GM19023 (cell line): ENCODE results near the gene ANKRD44.
"Not testable (repeated sequence)": the region's sequence is repeated elsewhere in the genome, so short reads cannot be mapped to it uniquely, and the experiment has no call there.

Experiments
- ATAC-seq: cut with Tn5 transposase; IDR thresholded peaks from one replicate; pipeline ENCODE4 v1.9.1; 2021; ENCODE audit warnings: mild to moderate bottlenecking, moderate library complexity; ENCODE audit not compliant: unreplicated experiment

The ANKRD44 gene

DNA sequence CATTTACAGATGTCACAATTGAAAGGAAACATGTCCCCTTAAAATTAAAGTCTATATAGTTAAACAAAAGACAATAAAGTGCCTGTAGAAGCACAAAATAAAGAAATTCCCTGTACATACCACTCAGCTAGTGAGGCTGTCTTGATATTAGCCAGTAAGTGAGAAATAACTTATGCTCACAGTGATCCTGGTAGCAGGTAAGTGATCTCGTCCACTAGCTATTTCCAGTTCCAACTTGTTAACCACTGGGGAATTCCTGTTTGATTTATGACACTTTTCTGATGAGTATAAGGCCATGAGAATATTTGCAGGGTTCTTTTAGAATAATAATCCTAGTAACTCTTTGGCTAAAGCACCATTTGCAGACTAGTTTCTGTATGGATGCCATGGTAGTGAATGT lies 256.1 kb downstream of the ANKRD44 start:
- ATAC-seq = no peak

DNA sequence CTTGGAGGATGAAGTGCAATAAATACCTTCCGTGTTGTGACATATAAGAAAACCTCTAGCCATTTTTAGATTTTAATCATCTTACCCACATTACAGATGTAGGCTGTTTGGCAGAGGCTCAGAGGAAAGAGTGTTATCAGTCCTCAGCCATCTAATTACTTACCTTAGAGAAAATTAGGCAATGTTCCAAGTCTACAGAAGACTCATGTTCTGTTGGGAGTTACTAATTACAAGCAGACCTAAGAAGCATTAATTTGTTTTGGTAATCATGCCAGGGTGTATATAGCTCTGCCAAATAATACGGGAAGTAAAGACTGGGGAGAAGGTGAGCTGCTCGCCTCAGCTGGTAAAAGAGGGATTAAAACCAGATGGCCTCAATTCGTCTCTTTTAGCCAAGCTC lies 258.2 kb downstream of the ANKRD44 start:
- no peak for ATAC-seq

DNA sequence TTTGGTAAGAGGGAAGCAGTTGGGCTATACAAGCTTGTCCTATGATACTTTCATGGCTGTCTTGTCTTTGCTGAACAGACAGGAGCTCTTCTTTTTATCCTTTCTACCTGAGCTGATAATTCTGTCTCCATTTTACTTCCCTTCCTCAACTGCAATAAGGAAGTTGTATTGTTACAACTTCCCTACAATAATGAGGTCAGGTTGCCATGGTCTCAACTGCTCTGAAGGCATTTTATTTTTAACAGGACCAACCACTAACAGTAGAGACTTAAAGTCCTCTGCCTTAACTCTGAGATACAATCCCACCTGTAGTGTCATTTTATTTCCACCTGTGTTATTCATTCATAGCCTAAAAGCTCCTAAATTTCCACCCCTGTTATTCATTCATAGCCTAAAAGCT lies 265.5 kb downstream of the ANKRD44 start:
- ATAC-seq = no peak

DNA sequence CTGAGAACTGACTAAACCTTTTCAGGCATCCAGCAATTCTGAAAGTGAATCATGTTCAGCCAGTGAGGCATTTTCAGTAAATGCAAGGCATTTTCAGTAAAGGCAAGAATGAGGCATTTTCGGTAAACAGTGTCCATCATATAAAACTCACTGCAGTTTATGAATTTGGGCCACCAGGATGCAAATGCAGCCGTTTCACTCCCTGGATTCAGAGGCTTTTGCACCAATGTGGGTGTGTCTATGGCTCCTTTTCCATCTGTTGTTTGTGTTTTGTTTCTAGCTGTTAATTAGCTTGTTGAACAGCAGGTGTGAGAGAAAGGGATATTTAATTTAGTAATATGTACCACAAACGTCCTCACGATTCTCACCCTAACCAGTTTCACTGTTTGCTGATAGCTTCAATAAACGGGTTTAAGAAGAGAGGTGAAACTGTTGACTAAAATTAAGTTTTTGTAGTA lies 267.8 kb downstream of the ANKRD44 start:
- no peak for ATAC-seq

DNA sequence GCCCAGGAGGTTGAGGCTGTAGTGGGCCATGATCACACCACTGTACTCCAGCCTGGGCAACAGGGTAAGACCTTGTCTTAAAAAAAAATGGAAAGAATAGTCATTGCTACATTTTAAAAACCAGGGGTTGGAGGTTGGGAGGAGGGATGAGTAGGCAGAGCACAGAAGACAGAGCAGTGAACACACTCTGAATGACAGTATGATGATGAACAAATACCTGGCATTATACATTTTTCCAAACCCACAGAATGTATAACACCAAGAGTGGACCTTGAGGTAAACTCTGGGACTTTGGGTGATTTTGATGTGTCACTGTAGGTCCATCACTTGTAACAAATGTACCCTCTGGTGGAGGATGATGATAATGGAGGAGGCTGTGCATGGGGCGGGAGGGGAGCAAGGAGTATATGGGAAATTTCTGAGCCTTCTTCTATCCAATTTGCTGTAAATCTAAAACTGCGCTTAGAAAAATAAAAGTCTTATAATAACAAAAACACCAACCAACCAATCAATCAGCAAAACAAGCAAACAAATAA lies 272.6 kb downstream of the ANKRD44 start:
- ATAC-seq = no peak

DNA sequence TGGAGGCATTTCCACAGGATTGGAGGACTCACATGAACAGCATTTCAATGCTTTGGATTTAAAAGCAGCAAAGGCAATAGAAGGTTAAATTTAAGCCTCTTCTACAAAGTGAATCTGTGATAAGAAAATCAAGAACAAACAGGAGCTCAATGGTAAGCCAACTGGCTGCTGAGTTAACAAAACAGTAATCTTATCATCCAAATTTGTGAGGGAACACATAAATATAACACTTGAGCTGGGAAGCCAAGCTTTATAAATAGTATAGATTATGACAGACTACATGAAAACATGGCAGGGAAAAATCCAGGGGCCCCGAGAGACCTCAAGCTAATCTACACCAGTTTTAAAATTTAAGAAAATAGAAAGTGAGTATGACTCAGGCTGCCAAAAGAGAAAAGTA lies 275.6 kb downstream of the ANKRD44 start:
- ATAC-seq = no peak

DNA sequence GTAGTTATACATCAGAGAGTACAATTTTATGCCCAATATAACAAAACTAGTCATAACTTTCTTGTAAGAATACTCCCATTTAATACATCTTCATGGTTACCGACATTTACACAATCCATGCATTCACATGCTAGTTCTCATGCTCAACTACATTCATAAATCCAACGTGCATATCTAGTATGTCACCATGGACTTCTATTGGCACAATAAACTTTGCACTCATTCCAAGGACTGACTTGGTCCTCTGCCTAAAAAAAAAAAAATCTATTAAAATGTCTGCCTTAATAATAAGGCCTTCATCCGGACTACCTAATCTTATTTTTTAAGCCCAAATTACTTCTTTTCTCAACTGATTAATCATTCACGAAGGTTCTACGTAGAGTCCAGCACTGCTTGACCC lies 276.3 kb downstream of the ANKRD44 start:
- ATAC-seq = no peak

DNA sequence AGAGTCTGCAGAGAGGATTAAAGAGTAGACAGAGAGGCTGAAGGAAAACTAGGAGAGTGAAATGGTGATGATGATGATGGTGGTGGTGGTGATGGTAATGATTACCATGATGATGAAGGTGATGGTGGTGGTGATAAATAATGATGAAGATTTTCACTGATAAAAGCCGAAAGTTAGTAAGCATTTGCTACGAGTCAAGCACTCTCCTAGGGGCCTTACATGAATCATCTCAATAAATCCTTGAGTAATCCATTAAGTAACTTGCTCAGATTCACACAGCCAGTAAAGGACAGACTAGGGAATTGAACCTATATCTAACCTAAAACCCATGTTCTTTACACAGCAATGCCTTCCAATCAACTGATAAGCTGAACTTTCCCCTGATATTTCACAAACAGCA lies 277.4 kb downstream of the ANKRD44 start:
- no peak for ATAC-seq

DNA sequence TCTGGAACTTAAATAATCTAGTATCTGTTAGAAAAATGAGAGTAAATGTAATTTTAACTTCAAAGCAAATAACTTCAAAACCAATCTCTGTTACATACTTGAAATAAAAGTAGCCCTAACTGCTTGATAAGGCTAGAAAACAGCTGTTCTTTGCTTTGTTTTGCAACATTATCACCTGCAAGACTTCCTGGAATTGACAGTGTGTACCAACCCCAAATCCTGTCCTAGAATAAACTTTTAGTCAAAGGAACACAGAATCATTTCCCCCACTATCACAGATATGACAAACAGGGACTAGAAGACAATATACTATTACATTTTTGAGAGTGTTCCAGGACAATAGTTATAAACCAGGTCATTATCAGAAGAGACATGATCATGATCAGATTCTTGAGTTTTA lies 278.8 kb downstream of the ANKRD44 start:
- no peak for ATAC-seq

DNA sequence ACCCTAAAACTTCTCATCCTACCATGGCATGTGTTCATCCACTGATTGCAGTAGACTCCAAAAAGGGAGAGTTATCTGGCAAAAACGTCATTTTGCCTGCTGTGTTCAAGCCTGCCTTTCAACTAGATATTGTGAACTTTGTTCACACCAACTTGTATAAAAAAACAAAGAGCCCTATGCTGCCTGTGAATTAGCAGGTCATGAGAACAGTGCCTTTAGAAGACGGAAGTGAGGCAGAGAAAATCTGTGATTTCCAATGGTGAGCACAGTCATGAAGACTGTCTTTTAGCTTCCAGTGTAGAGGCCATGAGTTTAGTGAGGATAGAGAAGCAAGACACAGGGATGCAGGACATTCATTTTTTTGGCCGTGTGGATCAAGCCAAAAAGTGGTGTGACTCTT lies 280.5 kb downstream of the ANKRD44 start:
- no peak for ATAC-seq

DNA sequence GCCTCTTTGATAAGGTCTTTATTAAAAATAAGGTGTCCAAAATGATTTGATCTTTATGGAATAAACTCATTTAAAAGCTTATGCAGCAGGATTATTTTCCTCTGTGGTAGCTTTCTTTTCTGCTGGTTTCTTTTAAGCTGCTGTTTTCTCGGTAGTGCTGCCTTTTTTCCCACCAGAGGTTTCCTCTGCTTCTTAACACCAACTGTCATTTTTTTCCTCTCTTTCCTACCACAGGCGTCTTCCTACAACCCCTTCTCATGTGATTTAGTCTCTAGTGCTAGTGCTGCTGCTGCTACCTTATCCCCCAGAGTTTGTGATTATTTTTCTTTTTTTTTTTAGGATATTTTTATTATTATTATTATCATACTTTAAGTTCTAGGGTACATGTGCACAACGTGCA lies 281.9 kb downstream of the ANKRD44 start:
- ATAC-seq = no peak

DNA sequence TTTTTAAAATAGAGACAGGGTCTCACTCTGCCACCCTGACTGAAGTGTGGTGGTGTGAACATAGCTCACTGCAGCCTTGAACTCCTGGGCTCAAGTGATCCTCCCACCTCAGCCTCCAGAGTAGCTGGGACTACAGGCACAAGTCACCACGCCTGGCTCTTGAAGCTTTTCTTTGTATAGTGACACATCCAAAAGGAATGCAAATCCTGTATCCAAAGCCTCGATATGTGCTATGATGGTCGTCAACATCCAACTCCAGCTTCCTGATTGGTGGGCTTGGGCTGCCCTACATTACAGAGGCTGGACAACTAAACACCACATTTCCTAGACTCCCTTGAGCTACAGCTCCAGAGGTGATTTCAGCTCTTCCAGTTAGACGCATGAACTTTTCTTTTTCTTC lies 282.4 kb downstream of the ANKRD44 start:
- no peak for ATAC-seq

DNA sequence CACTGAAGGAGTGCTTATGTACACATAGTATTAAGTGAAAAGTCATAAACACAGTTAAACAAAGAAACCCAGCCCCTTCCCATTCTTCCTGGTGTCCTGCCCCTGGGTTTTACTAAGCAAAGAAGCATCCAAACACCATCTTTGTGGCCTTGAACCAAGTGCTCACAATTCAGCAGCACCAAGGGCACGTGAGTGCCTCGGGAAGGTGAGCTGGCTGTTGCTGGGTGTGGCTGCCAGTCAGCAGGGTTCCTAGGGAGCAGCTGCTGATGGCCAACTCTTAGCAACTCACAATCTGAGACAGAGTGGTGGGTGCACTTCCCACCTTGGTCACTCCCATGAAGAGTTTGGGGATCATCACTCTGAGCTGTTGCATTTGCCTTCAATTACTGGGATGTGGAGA lies 286.4 kb downstream of the ANKRD44 start:
- no peak for ATAC-seq

DNA sequence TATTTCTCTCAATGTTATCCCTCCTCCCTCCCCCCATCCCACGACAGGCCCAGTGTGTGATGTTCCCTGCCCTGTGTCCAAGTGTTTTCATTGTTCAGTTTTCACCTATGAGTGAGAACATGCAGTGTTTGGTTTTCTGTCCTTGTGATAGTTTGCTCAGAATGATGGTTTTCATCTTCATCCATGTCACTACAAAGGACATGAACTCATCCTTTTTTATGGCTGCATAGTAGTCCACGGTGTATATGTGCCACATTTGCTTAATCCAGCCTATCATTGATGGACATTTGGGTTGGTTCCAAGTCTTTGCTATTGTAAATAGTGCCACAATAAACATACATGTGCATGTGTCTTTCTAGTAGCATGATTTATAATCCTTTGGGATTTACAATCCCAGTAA lies 289.7 kb downstream of the ANKRD44 start:
- ATAC-seq = not testable (repeated sequence)

DNA sequence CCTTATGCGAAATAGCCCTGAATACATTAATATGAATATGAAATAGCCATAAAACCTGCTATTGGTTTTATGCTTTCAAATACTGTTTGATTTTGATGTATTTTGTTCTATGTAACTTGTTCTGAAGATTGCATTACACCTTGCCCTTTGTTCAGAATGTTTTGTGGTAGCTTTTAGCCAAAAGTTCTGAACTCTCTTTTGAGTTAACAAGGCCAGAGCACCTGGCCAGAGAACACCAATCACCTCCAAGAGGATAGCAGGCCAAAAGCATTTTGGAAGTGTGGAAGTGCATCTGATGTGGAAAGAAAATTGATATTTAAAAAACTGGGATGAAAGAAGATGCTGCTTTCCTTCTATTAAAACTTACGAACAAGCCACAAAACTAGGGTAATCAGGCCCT lies 297.5 kb downstream of the ANKRD44 start:
- no peak for ATAC-seq

DNA sequence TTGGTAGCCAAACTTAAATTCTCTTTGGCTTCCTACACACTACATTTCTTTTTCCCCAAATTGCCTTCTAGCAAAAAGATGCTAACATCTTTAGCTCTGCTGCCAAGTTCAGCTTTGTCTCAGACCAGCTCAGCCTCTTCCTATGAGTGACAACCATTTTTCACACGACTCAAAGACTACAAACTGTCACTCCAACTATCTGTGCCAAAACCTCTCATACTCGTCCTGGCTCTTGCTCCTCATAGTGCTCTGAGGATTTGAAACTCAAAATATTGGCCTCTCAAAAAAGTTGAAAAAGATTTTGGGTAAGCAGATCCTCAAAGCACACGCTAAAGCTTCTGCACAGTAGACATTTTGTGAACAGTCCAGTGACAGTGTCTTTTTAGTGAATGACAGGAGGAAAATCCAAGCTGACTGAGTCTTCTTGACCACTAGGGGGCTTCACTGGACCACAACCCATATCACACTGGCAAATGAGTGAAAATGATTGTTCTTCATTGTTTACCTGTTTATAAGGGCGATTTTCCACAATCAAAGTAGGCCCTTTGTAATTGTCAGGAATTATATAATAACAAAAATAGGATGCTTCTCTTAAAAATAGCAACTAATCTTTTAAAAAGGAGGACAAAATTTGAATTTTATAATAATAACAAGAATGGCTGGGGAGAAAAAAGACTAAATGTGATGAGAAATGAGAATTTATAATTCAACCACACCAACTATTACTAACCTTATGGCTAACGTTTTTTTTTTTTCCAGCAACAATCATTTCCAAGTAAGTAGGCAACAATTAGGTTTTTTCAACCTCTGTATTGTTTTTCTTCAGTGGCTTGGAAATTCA lies 298.6 kb downstream of the ANKRD44 start:
- ATAC-seq = peak; percentile 58

DNA sequence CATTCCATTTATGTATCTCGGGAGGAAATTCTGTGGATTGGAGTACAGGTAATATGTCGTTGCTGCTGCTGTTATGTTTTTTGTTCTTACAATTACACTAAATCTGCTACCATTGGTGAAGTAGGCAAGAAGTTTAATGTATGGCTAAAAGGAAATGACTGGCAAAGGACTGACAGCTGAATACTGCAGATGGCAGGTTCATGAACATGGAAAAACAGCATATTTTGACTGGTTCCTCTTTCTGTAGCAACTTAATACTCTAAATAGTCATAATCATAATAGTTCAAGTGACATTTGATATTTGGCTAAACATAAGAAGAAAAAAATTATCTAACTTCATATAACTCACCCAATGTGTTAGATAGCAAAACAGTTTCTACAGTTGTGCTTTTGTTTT lies 299.6 kb downstream of the ANKRD44 start:
- no peak for ATAC-seq

DNA sequence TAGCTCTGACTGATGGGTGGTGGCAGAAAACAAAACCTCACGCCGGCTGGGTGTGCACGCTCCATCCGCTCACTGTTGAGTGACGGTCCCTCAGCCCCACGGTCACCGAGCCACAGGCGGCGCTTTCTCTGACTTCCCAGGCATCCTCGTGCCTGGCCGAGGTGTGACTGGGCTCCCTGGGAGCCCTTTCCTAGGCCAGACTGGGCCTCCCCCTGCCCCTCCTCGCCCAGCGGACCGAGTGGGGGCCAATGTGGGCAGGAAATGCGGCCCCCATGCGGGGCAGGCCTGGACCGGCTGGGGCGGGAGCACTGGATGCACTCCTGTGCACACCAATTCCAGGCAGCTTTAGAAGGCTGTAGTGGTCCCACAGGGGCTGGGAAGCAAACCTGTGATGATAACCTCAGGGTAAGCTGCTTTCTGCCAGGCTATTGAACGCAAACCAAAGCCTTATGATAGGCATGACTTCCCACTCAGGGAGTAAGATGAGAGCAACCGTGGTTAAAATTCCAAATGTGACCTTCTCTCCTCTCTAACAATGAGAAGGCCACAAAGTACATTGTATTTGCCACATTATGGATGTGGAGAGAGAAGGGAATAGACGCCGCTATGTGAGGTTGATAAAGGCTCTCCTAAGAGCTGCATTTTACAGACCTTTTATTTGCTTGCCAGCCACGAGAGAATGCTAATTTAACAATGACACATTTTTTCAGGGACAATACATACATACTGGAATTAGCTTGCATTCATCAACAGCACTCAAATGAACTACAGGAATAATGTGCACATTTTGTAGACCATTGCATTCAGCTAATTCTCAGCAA lies 300.2 kb downstream of the ANKRD44 start:
- ATAC-seq = no peak

DNA sequence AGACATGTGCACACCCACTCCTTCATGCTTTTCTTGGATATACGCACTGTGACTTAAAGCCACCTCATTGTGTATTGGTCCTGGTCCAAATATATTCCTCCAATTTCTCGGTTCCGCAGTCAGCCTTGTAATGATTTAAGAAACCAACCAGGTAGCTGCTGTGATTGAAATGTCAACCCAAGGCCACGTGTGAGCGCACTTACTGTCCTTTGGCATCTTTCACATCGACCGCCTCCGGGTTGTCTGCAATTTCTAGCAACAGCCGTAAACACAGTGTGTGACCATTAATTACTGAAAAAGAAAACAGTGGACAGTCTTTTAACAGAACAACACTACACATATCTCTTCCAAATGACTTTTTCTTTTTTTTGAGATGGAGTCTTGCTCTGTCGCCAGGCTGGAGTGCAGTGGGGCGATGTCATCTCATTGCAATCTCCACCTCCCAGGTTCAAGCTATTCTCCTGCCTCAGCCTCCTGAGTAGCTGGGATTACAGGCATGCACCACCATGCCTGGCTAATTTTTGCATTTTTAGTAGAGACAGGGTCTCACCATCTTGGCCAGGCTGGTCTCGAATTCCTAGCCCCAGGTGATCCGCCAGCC lies 301.7 kb downstream of the ANKRD44 start:
- not testable (repeated sequence) for ATAC-seq

DNA sequence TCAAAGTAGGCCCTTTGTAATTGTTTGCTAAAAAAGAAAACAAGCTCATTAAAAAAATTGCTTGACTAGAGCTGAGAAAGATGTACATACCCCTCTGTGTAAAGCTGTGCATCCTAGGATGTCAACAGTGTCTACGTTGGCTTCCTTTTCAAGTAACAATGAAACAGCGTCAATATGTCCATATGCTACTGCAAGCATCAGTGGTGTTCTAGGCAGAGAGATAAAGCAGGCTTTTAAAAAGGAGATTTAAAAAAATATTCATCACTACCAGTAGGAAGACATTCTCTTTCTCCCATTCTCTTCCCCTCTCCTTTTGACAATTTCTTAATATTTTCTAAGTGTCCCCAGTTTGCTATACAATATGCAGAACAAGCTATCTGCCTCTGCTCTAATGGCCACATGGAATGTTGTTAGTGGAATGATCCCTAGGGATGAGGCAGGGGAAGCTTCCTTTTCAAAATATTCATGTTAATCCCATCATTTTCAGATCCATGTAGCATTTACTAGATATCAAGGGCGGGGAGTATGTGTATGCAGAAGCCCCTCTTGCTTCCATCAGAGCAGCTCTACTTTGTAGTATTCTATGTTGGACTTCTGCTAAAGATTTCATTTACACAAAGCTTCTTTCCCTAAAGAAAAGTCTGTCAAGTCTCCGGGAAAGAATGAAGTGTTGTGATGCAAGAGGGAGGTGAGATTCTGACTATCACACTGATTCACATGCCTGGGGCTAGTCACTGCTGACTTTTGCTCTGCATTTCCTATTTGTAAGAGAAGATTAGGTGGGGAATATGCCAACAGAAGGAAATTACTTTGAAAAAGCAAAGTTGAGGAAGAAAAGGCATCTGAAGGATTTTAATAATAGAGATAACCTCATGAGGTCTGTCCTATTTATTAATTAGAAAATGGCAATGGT lies 302.6 kb downstream of the ANKRD44 start:
- no peak for ATAC-seq
